Activated naive CD4-positive, alpha-beta T cell treated with anti-CD3 and anti-CD28 coated beads for 36 hours (primary cell): ENCODE measurements around the gene CCL19. TPM values are rescaled to one million over a fixed set of nuclear protein-coding genes. Genes with fewer than 3 reads are reported as not detected.
A peak's percentile ranks its signal among the peaks of the same experiment; 100 is the strongest.

ENCODE experiments used
- CTCF ChIA-PET: fragments of 350-600 bp; sonication (Branson Sonifier 250); formaldehyde crosslinking; loops from one replicate; lab custom pipeline; 2021; ENCODE audit warnings: antibody characterized with exemption; lab: Charles Lee
- DNase-seq: peaks from one replicate; pipeline ENCODE4 v3.0.0-alpha.2; 2020
- H3K27ac Mint-ChIP-seq: one replicate; pipeline ENCODE4 v1.8.0; 2021; ENCODE audit warnings: mild to moderate bottlenecking, mixed read lengths
- H3K27me3 Mint-ChIP-seq: one replicate; pipeline ENCODE4 v1.8.0; 2021; ENCODE audit warnings: low read depth, mixed read lengths
- H3K36me3 Mint-ChIP-seq: one replicate; pipeline ENCODE4 v1.8.0; 2021; ENCODE audit warnings: low read depth, mixed read lengths
- H3K4me1 Mint-ChIP-seq: one replicate; pipeline ENCODE4 v1.8.0; 2021; ENCODE audit warnings: low read depth, mixed read lengths
- H3K4me3 Mint-ChIP-seq: one replicate; pipeline ENCODE4 v1.8.0; 2021; ENCODE audit warnings: mild to moderate bottlenecking, moderate library complexity, mixed read lengths
- H3K9me3 Mint-ChIP-seq: one replicate; pipeline ENCODE4 v1.8.0; 2021; ENCODE audit warnings: mixed read lengths
- intact Hi-C: fragments of 100-400 bp; cut with micrococcal nuclease; formaldehyde crosslinking; loops from one replicate; pipeline ENCODE4 v1.15.1; 2023
- total RNA-seq, 2 experiments: library from RNA; stranded (reverse); gene quantifications; one replicate each; pipeline ENCODE4 v1.2.3, GENCODE V29; 2021

Gene CCL19
- total RNA-seq, 2 experiments from 2014 or later, result not detected

- CTCF ChIA-PET, result no interaction called here
These were observed 35.7 kb downstream of the CCL19 start for GRCh38 chr9:34655394-34655793.

DNA sequence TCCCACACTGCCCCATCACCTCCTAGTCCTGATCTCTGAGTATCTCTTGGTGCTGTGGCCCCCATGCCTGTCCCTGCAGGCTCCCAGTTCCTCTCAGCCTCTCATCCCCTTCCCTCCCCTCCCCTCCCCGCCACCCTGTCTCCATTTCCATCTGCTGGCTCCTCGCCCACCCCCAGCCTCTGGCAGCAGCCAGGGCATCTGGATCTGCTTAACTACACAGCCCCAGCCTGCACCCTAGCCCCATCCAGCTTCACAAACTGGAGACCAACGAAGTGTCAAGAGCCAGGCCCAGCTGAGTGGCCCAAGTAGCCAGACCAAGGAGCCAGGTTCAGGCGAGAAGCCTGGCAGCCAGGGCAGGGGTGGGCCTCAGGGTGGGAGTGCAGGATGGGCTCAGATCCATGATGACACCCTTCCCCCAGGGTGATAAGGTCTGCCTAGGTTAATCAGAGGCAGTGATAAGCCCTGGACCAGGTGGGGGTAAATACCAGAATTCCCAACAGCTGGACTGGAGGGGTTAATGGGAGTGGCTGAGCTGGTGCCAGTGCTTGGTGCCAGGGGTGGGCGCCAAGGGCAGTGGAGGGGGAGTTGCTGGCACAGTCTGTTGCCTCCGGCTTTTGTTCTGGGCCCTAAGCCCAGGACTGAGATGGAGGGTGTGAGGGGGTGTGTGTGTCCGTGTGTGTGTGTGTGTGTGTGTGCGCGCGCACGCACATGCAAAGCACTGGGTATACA is 36.6 kb downstream of the CCL19 start:
- H3K9me3 Mint-ChIP-seq, result no peaks in the 10 kb centered on the region
- H3K4me1 Mint-ChIP-seq, result peaks cover 14% of the 10 kb centered on the region
- H3K36me3 Mint-ChIP-seq, result peaks cover 2% of the 10 kb centered on the region
- intact Hi-C loops, result no loop called here
- no peak overlapping the region for H3K27ac Mint-ChIP-seq
- H3K27me3 Mint-ChIP-seq, result no peaks in the 10 kb centered on the region
- CTCF ChIA-PET, result no interaction called here
- H3K4me3 Mint-ChIP-seq, result no peak overlapping the region
- no peak for DNase-seq

More at GRCh38 chr9:34655394-34655793, 35.7 kb downstream of the CCL19 start:
- no peak for DNase-seq
- no peaks in the 10 kb centered on the region for H3K9me3 Mint-ChIP-seq
- H3K4me3 Mint-ChIP-seq, result no peak overlapping the region
- no peaks in the 10 kb centered on the region for H3K27me3 Mint-ChIP-seq
- H3K27ac Mint-ChIP-seq, result no peak overlapping the region
- H3K36me3 Mint-ChIP-seq, result peaks cover under 1% of the 10 kb centered on the region
- intact Hi-C loops, result no loop called here
- H3K4me1 Mint-ChIP-seq, result peaks cover 15% of the 10 kb centered on the region

DNA sequence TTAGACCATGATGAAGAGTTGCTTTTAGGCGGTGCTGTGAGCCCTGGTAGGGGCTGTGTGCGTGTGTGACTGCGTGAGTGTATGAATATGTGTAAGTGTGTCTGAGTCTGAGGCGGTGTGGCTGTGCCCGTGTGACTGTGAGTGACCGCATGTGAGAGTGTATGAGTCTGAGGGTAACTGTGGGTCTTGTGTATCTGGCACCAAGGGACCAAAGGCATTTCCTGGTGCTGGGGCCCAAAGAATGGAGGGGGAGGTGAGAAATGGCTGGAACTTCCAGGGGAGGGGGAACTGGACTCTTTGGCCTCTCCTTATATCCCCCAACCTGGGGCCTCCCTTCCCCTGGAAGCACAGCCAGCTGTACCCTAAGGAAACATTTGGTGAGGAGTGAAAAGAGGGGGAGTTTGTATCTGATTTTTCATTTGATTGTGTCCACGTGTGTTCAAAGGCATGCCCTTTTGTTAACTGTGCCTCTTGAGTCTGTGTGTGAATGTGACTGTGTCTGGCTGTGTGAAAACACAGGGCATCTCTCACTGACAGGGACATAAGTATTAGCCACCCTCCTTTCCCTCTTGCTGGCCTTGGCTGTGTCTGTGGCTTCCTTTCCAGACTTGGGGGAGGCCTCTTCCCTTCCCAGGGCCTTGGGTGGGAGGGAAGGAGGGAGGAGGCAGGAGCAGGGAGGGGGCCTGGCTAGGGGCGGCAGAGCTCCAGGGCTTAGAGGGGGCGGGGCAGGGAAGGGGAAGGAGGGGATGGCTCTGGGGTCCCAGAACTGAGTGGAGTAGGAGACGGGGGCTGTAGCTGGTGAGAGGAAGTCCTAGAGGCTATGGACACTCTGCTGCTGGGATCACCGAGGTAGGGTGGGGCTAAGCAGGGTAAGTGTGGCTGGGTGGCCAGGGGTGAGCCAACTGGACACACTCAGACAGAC is 37.7 kb downstream of the CCL19 start:
- Mint-ChIP-seq H3K9me3 (no peaks in the 10 kb centered on the region), H3K4me3 (no peak overlapping the region), H3K36me3 (peaks cover 10% of the 10 kb centered on the region), H3K27ac (no peak overlapping the region), H3K4me1 (peaks cover 17% of the 10 kb centered on the region), H3K27me3 (no peaks in the 10 kb centered on the region)
- intact Hi-C loops, result no loop called here
- CTCF ChIA-PET, result interaction anchor here (1.0 to 1.2 kb wide), 2 partner anchors 10 to 49 kb away, joined by 3 to 4 read pairs; no protein-coding TSS in a partner anchor
- no peak for DNase-seq

GRCh38 chr9:34652602-34653000 is 38.5 kb downstream of the CCL19 start:
- intact Hi-C loops, result no loop called here
- peaks cover 17% of the 10 kb centered on the region for H3K36me3 Mint-ChIP-seq
- CTCF ChIA-PET, result interaction anchor here (1.0 to 1.2 kb wide), 2 partner anchors 9 to 50 kb away, joined by 3 to 4 read pairs; no protein-coding TSS in a partner anchor
- H3K27me3 Mint-ChIP-seq, result no peaks in the 10 kb centered on the region
- H3K9me3 Mint-ChIP-seq, result no peaks in the 10 kb centered on the region
- DNase-seq, result no peak
- H3K27ac Mint-ChIP-seq, result peak overlapping the region; percentile 67
- H3K4me1 Mint-ChIP-seq, result peaks cover 25% of the 10 kb centered on the region
- H3K4me3 Mint-ChIP-seq, result no peak overlapping the region

DNA sequence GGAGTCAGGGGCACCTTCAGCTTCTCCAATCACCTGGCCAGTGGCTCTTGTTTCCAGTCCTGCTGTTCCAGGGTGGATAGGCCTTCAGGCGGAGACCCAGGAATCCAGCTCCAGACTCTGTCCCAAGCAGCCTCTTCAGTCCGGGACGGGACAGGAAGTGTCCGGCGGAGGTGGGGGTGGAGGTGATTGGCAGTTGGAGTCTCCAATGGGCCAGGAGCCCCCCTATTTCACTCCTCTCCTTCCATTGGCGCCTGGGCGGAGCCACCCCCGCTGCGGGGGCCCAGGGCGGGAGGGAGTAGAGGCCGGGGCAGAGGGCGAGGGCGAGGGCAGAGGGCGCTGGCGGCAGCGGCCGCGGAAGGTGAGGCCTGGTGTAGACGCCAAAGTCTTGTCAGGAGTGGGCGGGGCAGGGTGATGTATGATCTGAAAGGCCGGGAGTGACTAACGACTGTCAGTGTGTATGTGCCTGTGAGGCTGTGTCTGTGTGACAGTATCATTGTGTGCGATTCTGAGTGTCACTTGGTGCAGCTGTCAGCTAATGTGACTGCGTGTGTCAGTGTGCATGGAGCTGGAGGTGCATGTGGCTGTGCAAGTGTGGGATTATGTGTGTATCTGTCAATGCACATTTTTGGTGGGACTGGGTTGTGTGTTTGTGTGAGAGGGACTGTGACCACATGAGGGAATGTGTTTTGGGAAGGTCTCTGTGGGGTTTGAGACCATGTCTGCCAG is 39.0 kb downstream of the CCL19 start, which contains the start of gene IL11RA:
TSS of gene IL11RA (plus strand) at position 310 of the 726 bp plus-strand sequence. CDS start 3,033 bp downstream, outside the sequence.
- CTCF ChIA-PET, result interaction anchor here (1.2 to 2.6 kb wide), 2 partner anchors 18 to 50 kb away, joined by 3 to 9 read pairs; no protein-coding TSS in a partner anchor
- peak; percentile 78 for DNase-seq
- intact Hi-C loops, result no loop called here
- peak within 1 kb of the TSS; percentile 67 for H3K27ac Mint-ChIP-seq
- H3K4me3 Mint-ChIP-seq, result no peak within 1 kb of the TSS
- no peaks in the 10 kb centered on the region for H3K9me3 Mint-ChIP-seq
- H3K36me3 Mint-ChIP-seq, result peaks cover 17% of the 10 kb centered on the region
- no peaks in the 10 kb centered on the region for H3K27me3 Mint-ChIP-seq
- peaks cover 28% of the 10 kb centered on the region for H3K4me1 Mint-ChIP-seq

GRCh38 chr9:34651321-34651720 is 39.8 kb downstream of the CCL19 start:
- no peak overlapping the region for H3K27ac Mint-ChIP-seq
- H3K4me1 Mint-ChIP-seq, result peaks cover 28% of the 10 kb centered on the region
- no peak overlapping the region for H3K4me3 Mint-ChIP-seq
- no peak for DNase-seq
- no peaks in the 10 kb centered on the region for H3K9me3 Mint-ChIP-seq
- intact Hi-C loops, result no loop called here
- no peaks in the 10 kb centered on the region for H3K27me3 Mint-ChIP-seq
- CTCF ChIA-PET, result interaction anchor here (2.6 kb wide), 1 partner anchor 17 kb away, joined by 9 read pairs; no protein-coding TSS in a partner anchor
- H3K36me3 Mint-ChIP-seq, result peaks cover 19% of the 10 kb centered on the region

GRCh38 chr9:34650816-34651215 is 40.3 kb downstream of the CCL19 start:
- DNase-seq, result no peak
- Mint-ChIP-seq H3K4me1 (peaks cover 31% of the 10 kb centered on the region), H3K4me3 (no peak overlapping the region), H3K27ac (no peak overlapping the region), H3K27me3 (no peaks in the 10 kb centered on the region), H3K36me3 (peaks cover 19% of the 10 kb centered on the region), H3K9me3 (no peaks in the 10 kb centered on the region)
- intact Hi-C loops, result no loop called here
- CTCF ChIA-PET, result interaction anchor here (0.6 to 2.6 kb wide), 2 partner anchors 11 to 16 kb away, joined by 3 to 9 read pairs; no protein-coding TSS in a partner anchor

DNA sequence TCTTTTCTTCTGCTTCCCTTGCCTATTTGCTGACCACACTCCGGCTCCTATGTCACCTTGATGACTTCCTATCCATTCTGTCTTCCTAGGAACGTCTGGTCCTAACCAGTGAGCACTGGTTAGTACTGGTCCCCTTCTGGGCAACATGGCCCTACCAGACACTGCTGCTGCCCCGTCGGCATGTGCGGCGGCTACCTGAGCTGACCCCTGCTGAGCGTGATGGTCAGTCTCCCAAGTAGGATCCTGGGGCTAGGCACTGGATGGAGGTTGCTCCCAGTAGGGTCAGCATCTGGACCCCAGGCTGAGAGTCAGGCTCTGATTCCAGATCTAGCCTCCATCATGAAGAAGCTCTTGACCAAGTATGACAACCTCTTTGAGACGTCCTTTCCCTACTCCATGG is 42.4 kb downstream of the CCL19 start:
- intact Hi-C loops, result loop anchor here (5.0 kb wide), 2 partner anchors 339 to 424 kb away; partner anchors contain the start of genes DNAJB5 and VCP
- Mint-ChIP-seq H3K27ac (no peak overlapping the region), H3K36me3 (peaks cover 19% of the 10 kb centered on the region), H3K4me1 (peaks cover 31% of the 10 kb centered on the region), H3K9me3 (no peaks in the 10 kb centered on the region), H3K4me3 (peak overlapping the region; percentile 7), H3K27me3 (no peaks in the 10 kb centered on the region)
- CTCF ChIA-PET, result interaction anchor here (1.4 to 4.4 kb wide), 5 partner anchors 10 to 54 kb away, joined by 4 to 51 read pairs (median 8); partner anchors contain the start of gene CCL27
- no peak for DNase-seq

DNA sequence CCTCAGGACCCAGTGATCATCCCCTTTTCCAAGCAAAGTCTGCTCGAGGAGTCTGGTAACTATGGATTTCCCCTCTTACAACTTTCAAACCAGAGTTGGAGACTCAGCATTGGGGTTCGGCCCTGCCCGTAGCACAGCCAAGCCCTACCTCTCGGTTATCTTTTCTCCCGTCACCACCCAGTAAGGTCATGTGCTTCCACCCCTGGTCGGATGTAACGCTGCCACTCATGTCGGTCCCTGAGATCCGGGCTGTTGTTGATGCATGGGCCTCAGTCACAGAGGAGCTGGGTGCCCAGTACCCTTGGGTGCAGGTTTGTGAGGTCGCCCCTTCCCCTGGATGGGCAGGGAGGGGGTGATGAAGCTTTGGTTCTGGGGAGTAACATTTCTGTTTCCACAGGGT is 43.4 kb downstream of the CCL19 start:
- peaks cover 25% of the 10 kb centered on the region for H3K4me1 Mint-ChIP-seq
- DNase-seq, result peak; percentile 38
- intact Hi-C loops, result loop anchor here (5.0 kb wide), 2 partner anchors 340 to 425 kb away; partner anchors contain the start of genes DNAJB5 and VCP
- CTCF ChIA-PET, result interaction anchor here (0.6 to 4.4 kb wide), 9 partner anchors 9 to 1552 kb away, joined by 3 to 51 read pairs (median 8); partner anchors contain the start of genes CCL27 and SIGMAR1
- H3K27me3 Mint-ChIP-seq, result no peaks in the 10 kb centered on the region
- H3K27ac Mint-ChIP-seq, result peak overlapping the region; percentile 83
- no peaks in the 10 kb centered on the region for H3K9me3 Mint-ChIP-seq
- H3K4me3 Mint-ChIP-seq, result peak overlapping the region; percentile 86
- H3K36me3 Mint-ChIP-seq, result peaks cover 19% of the 10 kb centered on the region

DNA sequence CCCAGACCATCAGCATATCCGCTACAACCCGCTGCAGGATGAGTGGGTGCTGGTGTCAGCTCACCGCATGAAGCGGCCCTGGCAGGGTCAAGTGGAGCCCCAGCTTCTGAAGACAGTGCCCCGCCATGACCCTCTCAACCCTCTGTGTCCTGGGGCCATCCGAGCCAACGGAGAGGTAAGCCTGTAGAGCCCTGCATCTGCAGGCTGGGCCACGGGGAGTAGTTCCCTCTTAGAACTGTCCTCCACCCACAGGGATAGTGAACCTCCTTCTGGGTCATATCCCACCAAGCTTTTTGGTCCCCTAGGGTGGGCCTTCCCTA is 44.0 kb downstream of the CCL19 start:
- Mint-ChIP-seq H3K4me3 (peak overlapping the region; percentile 86), H3K27ac (peak overlapping the region; percentile 83), H3K36me3 (peaks cover 19% of the 10 kb centered on the region), H3K27me3 (no peaks in the 10 kb centered on the region), H3K9me3 (no peaks in the 10 kb centered on the region), H3K4me1 (peaks cover 19% of the 10 kb centered on the region)
- no peak for DNase-seq
- CTCF ChIA-PET, result interaction anchor here (0.6 to 4.4 kb wide), 14 partner anchors 9 to 1552 kb away, joined by 3 to 51 read pairs (median 4); partner anchors contain the start of genes CCL27, RPP25L and SIGMAR1
- intact Hi-C loops, result loop anchor here (5.0 kb wide), 2 partner anchors 340 to 425 kb away; partner anchors contain the start of genes DNAJB5 and VCP
